RWPE1 (cell line): ENCODE data around the gene LTV1.
"Not testable (repeated sequence)": the region's sequence is repeated elsewhere in the genome, so short reads cannot be mapped to it uniquely, and the experiment has no call there.

ENCODE experiments used
- CTCF ChIA-PET: fragments of 350-600 bp; sonication (Branson Sonifier 250); formaldehyde crosslinking; extraction: SDS; loops from one replicate; lab custom pipeline; 2021; lab: Yijun Ruan, JAX
- POLR2A ChIA-PET: fragments of 400-600 bp; formaldehyde crosslinking; extraction: SDS; loops from one replicate; lab custom pipeline; 2020; ENCODE audit warnings: antibody characterized with exemption; ENCODE audit not compliant: low non-redundant PET; lab: Yijun Ruan, JAX
- DNase-seq: peaks from one replicate; pipeline ENCODE4 v3.0.0; 2012; ENCODE audit warnings: low spot score
- H3K27ac ChIP-seq: fragments of 450-650 bp; 2 replicates; pipeline ENCODE4 v1.5.1; 2017
- TF ChIP-seq, protein P1 (sequence below): fragments of 450-650 bp; conservative IDR thresholded peaks from 2 replicates; pipeline ENCODE4 v1.5.1; 2017; ENCODE audit warnings: low read depth, mild to moderate bottlenecking

The LTV1 gene

DNA sequence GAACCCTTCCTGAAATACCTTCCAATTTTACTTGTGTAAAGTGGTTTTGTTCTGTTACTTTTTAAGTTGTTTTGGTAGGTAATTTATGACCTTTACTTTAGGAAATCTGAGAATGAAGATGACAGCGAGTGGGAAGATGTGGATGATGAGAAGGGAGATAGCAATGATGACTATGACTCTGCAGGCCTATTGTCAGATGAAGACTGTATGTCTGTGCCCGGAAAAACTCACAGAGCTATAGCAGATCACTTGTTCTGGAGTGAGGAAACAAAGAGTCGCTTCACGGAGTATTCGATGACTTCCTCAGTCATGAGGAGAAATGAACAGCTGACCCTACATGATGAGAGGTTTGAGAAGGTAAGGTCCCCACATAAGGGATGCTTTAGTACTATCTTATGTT, 14.5 kb downstream of the LTV1 start:
- H3K27ac ChIP-seq: no peak overlapping the region
- POLR2A ChIA-PET: no interaction called here
- CTCF ChIA-PET: no interaction called here
- no peak for DNase-seq
- TF ChIP-seq, protein P1, sequence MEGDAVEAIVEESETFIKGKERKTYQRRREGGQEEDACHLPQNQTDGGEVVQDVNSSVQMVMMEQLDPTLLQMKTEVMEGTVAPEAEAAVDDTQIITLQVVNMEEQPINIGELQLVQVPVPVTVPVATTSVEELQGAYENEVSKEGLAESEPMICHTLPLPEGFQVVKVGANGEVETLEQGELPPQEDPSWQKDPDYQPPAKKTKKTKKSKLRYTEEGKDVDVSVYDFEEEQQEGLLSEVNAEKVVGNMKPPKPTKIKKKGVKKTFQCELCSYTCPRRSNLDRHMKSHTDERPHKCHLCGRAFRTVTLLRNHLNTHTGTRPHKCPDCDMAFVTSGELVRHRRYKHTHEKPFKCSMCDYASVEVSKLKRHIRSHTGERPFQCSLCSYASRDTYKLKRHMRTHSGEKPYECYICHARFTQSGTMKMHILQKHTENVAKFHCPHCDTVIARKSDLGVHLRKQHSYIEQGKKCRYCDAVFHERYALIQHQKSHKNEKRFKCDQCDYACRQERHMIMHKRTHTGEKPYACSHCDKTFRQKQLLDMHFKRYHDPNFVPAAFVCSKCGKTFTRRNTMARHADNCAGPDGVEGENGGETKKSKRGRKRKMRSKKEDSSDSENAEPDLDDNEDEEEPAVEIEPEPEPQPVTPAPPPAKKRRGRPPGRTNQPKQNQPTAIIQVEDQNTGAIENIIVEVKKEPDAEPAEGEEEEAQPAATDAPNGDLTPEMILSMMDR: no peak

DNA sequence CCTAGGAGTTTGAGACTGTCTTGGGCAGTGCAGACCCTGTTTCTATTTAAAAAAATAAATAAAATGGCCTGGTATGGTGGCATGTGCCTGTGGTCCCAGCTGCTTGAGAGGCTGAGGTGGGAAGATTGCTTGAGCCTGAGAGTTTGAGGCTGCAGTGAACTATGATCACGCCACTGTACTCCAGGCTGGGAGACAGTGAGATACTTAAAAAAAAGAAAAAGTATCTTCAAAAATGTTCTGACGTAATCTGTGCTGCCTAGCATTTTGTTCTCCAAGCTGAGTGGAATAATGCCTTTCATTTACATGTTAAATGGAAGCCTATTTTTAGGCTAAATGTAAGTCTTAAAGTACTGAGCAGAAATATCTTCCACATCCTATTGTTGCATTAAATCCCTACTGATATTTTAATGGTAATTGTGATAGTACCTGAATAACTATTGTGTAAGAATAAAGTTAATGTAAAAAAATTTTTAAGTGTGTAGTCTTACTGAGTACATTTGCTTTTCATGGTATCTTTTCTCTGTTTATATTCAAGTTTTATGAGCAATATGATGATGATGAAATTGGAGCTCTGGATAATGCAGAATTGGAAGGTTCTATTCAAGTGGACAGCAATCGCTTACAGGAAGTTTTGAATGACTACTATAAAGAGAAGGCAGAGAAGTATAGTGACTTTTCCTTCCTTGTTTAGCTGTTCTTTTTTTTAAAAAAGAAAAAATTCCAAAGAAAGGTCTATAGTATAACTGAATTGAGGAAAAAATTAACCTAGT, 16.9 kb downstream of the LTV1 start:
- ChIA-PET CTCF (no interaction called here), POLR2A (no interaction called here)
- DNase-seq: no peak
- TF ChIP-seq, protein P1: no peak
- no peak overlapping the region for H3K27ac ChIP-seq

DNA sequence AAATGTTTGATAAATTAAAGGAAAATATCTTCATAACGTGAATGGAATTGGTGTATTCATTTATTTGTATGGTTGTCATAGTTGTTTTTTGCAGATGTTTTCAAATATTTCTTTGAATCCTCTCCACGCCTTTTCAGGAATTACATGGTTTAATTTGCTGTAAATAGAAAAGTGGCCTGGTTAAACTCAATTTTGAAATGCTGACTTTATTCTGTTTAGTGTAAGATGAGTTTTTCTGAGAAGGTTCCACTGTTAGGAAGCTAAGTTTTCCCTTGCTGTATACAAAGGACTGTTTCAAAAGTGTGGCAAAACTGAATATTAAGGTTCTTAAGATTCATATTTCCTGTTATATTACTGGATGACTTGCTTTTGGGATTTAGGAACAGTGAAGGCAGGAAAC, 20.6 kb downstream of the LTV1 start:
- DNase-seq: no peak
- ChIA-PET POLR2A (no interaction called here), CTCF (interaction anchor here (0.7 to 1.8 kb wide), 2 partner anchors 21 to 82 kb away, joined by 3 to 4 read pairs; partner anchors contain the start of gene LTV1)

DNA sequence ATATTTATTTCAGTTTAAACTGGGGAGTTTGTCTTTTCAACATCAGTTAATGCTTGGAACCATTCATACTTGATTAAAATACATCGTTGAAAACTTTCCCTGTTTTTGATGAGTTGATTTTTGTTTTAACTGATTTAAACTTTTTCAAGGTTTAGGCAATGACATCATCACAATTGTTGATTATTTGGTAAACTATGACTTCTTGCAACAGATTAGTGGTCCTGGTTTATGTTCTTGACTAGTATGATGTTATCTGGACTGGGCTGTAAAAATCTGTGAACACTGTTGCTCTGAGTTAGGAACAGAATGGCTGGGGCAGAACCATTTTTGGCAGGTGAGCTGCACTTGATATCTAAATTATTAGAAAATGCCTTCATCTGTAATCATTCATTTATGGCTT, 21.1 kb downstream of the LTV1 start, which contains the start of gene ZC2HC1B:
Gene ZC2HC1B (plus strand): TSS at position 241 of the 400 bp plus-strand sequence. CDS start 66 bp downstream, at position 307.
- POLR2A ChIA-PET: no interaction called here
- CTCF ChIA-PET: interaction anchor here (0.7 to 1.8 kb wide), 2 partner anchors 21 to 82 kb away, joined by 3 to 4 read pairs; partner anchors contain the start of gene LTV1
- no peak for DNase-seq

More for the DNA sequence above, 20.6 kb downstream of the LTV1 start:
- TF ChIP-seq, protein P1: no peak
- no peak overlapping the region for H3K27ac ChIP-seq

DNA sequence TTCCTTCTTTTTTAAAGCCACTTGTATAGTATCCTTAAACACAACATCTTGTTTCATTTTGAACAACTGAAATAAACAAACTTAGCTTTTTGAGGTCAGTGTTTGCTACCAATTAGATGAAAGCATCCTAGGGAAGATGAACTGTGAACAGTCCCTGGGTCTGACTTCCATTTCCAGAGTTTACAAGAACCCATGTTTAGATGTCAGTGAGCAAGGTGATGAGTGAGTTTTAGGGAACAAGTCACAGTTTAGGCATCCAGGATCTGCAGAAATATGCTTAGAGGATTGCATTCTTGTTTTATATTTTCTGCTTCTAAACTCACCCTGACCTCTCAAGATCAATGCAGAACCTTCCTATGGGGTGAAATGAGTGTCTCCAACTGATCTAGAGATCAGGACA, 24.1 kb downstream of the LTV1 start:
- TF ChIP-seq, protein P1: no peak
- CTCF ChIA-PET: interaction anchor here (0.6 kb wide), 1 partner anchor 118 kb away, joined by 3 read pairs; no protein-coding TSS in a partner anchor
- no peak overlapping the region for H3K27ac ChIP-seq
- no peak for DNase-seq
- POLR2A ChIA-PET: no interaction called here

More for the DNA sequence above, 21.1 kb downstream of the LTV1 start, which contains the start of gene ZC2HC1B:
- TF ChIP-seq, protein P1: no peak
- H3K27ac ChIP-seq: no peak within 1 kb of the TSS

DNA sequence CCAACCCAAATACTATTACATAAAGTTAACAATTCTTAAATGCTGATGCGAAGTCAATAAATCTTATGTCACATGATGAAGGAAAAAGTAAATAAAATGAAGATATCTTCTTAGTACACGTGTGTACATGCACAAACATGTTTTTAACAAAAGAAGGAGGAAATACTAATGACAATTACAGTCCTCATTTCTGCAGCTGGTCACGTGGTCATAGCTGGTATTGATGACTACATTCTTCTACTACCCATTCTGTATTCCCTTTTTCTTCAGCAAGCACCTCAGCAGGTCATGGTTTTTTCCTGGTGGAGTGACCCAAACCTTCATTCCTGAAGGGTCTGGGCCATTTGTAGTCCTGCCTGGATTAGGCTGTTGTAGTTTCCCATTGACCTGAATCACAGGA, 25.7 kb downstream of the LTV1 start:
- POLR2A ChIA-PET, H3K27ac ChIP-seq, DNase-seq, CTCF ChIA-PET: not testable (repeated sequence)

DNA sequence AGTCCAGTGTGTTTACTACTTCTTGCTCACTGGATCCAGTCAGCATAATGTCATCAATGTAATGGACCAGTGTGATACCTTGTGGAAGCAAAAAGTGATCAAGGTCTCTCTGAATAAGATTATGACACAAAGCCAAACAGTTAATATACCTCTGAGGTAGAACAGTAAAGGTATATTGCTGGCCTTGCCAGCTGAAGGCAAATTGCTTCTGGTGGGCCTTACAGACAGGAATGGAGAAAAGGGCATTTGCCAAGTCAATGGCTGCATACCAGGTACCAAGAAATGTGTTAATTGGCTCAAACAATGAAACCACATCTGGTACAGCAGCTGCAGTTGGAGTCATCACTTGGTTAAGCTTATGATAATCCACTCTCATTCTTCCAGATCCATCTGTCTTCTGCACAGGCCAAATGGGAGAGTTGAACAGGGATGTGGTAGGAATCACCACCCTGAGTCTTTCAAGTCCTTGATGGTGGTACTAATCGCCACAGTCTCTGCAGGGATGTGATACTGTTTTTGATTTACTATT, 28.1 kb downstream of the LTV1 start:
- CTCF ChIA-PET, POLR2A ChIA-PET, DNase-seq, H3K27ac ChIP-seq: not testable (repeated sequence)
